Measurements from ENCODE around the gene HOXA13. TPM values are rescaled to one million over a fixed set of nuclear protein-coding genes. Genes with fewer than 3 reads are reported as not detected.

HOXA13 gene
- total RNA-seq (2014; rRNA removed; shearing (Covaris generic); ENCODE audit: low replicate concordance): 0.70 and 1.2 TPM in 2 replicates

DNA sequence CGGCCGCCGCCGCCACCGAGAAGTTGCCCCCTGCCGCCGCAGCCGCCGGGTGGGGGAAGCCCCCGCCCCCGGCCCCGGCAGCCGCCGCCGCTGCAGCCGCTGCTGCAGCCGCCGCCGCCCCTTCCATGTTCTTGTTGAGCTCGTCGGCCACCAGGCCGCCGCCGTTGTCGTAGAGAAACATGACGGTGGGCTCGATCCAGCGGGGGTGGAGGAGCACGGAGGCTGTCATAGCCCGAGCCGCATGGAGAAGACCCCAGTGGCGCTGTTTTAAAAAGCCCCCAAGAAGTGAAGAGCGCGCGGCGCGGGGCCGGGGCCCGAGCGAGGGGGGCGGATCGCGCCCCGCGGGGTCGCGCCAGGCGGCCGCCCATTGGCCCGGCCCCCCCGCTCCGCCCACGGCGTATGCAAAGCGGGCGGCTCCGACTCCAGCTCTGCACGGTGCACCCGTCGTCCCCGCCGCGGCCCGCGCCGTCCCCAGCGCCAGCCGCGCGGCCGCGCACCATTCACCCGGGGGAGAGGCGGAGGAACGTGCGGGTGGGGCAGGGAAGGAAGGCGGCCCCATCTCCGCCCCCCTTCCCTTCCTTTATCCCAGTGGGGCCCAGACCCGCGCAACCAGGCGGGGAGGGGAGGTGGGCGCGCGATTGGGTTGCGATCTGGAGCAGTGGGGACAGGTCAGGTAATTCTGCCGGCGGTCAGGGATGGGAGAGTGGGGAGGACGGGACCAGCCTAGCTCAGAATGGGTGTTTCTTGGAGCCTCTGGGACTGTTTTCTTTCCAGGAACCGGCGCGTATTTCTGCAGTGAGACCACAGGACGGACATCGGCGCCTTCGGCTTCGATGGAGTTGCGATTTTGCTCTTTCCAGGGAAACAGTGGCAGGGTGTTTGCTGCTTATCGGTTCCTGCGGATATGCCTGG, at the start of gene HOXA13:
Gene HOXA13 (minus strand): TSS at position 243 of the 912 bp plus-strand sequence. CDS start 14 bp downstream, at position 229.
- in situ Hi-C loops (cut with HindIII; ENCODE audit: low pct_unique_long_range_greater_than_20kb, low sequenced_read_pairs): no loop called here
- peak; percentile 86 for DNase-seq (ENCODE audit: low read depth)

DNA sequence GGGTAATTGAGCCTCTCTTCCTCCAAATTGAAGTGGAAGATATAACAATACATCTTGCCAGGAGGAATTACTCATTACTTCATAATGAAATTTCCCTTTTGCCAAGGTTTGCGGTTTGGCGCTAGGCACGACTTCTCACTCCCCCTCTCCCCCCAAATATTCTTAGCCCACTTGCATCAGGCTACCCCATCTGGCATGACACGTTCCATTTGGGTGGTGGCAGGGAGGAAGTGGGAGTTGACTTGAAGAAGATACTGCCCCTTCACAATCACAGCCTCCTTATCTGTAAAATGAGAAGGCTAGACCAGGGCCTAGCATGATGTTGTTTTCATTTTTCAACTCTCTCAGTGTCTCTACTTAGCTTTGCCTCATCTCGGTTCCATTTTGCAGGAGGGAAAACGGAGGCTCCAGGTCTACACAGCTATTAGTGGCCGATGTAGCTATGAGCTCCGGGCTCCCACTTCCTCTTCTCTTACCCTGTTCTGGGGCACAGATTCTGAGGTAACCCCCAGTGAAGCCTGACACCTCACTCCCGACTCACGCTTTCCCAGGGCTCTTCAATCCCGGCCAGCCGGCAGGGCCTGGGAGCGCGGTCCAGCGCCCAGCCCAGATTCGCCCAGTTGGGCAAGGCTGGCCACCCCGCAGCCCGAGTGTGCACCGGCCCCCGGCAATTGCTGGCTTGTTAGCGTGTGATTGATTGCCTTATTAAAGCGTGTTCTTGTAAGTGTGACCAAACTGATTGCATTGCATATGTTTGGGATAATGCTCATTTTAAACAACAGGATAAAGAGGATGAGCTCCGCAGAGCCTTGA, 49.2 kb upstream of the HOXA13 start:
- in situ Hi-C loops (cut with HindIII; ENCODE audit: low pct_unique_long_range_greater_than_20kb, low sequenced_read_pairs): no loop called here
- DNase-seq (ENCODE audit: low read depth): no peak

DNA sequence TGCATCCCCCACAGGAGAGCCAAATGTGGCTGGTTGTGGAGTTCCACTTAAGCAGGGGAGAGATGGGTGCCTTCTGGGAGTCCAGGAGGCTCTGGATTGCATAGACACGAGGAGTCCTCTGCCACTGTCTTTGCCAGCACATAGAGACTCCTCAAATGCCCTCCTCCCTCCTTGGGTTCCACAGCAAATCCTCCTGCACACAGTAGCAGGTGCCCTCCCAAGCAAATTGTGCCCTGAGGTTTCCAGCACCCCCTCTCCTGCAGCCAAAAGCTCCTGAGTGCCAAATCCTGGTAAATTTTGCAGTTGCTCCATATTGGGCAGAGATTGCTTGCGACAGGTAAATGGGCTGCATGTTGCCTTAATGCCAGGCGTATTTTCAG, 48.5 kb upstream of the HOXA13 start:
- in situ Hi-C loops (cut with HindIII; ENCODE audit: low pct_unique_long_range_greater_than_20kb, low sequenced_read_pairs): no loop called here
- no peak for DNase-seq (ENCODE audit: low read depth)

DNA sequence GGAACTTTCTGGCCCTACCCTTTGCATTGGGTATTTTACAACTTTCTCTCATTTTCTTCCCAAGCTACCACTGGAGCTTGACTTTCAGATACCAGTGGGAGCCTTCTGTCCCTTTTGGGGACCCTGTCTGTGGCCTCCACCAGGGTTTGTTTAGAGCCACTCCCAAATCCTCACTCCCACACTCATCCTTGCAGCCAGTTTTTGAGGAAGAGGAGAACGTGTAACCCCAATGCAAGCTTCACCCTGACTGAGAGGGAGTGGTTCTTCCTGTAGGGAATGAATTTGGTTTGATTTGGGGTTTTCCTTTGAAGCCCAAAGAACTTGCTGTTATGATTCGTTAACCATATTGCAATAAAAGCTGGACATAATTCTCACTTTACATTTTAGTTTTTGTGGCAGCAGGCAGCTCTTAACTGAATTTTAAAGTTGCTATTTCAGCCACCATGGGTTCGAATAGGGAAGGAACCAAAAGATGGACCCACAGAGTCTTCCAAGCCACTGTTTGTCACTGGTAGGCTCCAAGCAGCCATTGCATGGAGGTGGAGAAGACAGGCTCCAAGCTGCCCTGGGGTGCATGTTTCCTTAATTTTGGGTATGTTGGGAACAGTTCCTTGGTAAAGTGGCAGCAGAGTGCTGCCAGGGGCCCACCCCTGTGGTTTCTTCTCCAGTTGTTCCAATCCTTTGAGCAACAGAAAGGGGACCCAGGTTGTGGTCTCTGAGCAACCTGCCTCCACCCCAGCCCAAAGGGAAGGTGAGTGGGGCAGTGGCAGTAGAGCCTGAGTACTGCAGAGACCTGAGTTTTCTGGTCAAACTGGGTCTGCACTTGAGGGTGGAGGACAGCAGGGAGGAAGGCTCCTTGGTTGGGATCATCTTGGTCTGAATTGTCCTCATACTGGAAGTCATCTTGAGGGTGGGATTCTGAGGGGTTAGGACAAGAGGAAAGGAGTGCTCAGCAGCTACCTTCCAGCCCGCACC, 47.8 kb upstream of the HOXA13 start:
- DNase-seq (ENCODE audit: low read depth): no peak
- in situ Hi-C loops (cut with HindIII; ENCODE audit: low pct_unique_long_range_greater_than_20kb, low sequenced_read_pairs): no loop called here

DNA sequence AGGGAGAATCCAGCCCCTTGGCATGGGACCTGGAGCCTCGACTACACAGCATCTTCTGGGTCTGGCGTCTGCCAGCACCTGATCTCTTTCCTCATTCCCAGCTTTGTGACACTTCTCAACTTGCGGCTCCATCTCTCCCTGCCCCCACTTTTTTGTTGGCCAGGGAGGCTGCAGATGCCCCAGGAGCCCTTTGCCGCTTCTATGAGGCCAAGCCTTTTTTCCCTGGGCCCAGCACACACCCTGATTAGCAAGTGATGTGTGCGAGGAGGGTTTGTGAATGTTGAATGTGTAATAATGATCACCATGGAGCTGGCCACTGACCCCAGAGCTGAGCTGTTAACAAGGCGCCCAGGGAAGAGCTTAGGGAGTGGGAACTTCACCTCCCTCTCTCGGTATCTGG, 47.1 kb upstream of the HOXA13 start:
- no peak for DNase-seq (ENCODE audit: low read depth)
- in situ Hi-C loops (cut with HindIII; ENCODE audit: low pct_unique_long_range_greater_than_20kb, low sequenced_read_pairs): no loop called here

DNA sequence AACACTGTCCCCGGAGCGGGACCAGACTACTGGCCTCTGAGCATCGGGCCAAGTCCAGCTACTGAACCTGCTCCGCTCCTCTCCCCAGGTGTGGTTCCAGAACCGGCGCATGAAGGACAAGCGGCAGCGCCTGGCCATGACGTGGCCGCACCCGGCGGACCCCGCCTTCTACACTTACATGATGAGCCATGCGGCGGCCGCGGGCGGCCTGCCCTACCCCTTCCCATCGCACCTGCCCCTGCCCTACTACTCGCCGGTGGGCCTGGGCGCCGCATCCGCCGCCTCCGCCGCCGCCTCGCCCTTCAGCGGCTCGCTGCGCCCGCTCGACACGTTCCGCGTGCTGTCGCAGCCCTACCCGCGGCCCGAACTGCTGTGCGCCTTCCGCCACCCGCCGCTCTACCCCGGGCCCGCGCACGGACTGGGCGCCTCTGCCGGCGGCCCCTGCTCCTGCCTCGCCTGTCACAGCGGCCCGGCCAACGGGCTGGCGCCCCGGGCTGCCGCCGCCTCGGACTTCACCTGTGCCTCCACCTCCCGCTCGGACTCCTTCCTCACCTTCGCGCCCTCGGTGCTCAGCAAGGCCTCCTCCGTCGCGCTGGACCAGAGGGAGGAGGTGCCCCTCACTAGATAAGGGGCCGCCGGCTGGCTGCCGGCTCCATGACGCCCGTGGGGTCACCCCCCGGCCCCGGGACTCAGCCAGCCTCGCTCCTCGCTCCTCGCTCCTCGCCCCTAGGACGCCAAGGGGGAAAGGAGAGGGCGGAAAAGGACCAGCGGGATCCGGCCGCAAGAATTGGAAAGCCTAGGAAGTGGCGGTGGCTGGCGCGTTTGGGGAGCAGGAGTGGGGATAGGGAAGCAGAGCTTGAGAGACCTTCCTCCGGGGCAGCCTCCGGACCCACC, 46.2 kb upstream of the HOXA13 start:
- DNase-seq (ENCODE audit: low read depth): no peak
- in situ Hi-C loops (cut with HindIII; ENCODE audit: low pct_unique_long_range_greater_than_20kb, low sequenced_read_pairs): no loop called here

DNA sequence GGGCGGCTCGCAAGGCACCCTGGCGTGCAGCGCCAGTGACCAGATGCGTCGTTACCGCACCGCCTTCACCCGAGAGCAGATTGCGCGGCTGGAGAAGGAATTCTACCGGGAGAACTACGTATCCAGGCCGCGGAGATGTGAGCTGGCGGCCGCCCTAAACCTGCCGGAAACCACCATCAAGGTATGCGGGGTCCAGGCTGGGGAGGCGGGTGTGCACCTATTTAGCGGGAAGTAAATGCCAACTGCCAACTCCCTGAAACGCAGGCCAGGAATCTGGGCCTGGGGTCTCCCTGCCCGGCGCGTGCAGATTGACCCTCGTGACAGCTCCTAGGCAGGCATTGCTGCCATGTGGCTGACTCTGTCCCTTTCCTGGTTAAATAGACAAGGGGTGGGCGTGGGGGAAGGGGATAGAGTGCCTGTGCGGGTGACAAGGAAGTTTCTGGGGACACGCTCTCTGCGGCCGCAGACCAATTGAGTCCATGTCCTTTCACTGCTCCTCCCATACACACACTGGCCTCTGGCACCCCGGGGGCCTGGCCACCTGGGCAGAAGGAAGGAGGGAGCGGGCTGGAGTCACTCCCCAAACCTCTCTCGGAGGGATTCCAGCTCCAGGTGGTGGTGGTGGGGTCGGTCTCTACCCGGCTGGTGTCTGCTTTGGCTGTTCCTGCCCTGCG, 45.4 kb upstream of the HOXA13 start:
- in situ Hi-C loops (cut with HindIII; ENCODE audit: low pct_unique_long_range_greater_than_20kb, low sequenced_read_pairs): no loop called here
- DNase-seq (ENCODE audit: low read depth): no peak

DNA sequence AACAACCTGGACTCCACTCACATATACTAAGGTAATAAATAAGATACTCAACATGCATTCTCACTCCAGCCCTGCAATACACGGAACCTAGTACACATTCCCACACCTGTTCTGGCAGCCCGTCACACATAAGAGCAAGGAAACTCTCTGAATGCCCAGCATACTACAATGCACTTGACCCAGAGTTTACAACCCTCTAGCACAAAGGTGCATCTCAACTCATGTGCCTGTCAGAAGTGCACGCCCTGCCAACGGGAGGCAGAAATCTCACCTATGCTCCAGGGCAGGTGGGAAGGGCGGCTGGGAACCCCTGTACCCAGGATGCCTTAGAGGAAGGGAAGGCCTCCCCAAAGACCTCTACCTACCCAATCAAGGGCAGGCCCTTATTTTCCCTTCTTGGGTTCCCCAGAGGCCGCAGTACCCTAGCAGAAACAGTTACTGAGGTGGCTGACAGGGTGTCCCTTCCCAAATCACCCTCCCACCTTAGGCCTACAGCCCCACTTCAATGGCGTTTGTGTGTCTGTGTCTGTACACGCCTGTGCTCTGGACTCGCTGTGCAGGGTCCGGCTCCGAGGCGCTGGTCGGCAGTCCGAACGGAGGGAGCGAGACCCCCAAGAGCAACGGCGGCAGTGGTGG, 44.7 kb upstream of the HOXA13 start:
- no peak for DNase-seq (ENCODE audit: low read depth)
- in situ Hi-C loops (cut with HindIII; ENCODE audit: low pct_unique_long_range_greater_than_20kb, low sequenced_read_pairs): no loop called here

DNA sequence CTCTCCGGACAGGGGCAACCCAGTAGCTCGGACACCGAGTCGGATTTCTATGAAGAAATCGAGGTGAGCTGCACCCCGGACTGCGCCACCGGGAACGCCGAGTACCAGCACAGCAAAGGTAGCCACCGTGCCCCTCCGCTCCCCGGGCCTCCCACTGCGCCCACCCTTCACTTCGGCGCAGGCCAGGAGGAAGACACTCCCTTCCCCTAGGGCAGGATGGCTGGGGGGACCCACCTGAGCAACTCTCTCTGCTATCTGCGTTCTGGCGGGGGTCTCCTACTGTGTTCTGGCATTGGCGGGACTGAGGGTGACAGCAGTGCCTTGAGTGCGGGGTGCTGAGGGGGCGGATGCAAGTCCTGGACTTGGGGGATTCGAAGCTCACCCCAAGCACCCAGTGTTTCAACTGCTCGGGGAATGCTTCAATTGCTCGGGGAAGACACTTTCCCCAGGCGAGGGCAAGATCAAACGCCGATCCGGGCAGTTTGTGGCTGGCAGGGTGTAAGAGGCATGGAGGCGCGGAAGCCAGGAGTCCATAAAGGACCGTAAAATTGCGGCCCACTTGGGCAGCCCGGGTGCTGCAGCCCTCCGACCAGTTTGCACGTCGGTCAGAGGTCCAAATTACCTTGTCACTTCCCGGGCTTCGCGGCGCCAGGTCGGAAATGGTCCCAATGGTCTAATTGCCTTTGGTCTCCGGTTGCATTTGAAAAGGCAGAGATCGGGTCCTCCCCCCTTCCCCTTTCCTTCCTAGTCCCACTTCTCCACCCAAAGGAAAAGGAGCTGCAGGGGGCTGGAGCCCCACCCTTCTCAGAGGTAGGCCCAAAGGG, 43.7 kb upstream of the HOXA13 start:
- in situ Hi-C loops (cut with HindIII; ENCODE audit: low pct_unique_long_range_greater_than_20kb, low sequenced_read_pairs): no loop called here

DNA sequence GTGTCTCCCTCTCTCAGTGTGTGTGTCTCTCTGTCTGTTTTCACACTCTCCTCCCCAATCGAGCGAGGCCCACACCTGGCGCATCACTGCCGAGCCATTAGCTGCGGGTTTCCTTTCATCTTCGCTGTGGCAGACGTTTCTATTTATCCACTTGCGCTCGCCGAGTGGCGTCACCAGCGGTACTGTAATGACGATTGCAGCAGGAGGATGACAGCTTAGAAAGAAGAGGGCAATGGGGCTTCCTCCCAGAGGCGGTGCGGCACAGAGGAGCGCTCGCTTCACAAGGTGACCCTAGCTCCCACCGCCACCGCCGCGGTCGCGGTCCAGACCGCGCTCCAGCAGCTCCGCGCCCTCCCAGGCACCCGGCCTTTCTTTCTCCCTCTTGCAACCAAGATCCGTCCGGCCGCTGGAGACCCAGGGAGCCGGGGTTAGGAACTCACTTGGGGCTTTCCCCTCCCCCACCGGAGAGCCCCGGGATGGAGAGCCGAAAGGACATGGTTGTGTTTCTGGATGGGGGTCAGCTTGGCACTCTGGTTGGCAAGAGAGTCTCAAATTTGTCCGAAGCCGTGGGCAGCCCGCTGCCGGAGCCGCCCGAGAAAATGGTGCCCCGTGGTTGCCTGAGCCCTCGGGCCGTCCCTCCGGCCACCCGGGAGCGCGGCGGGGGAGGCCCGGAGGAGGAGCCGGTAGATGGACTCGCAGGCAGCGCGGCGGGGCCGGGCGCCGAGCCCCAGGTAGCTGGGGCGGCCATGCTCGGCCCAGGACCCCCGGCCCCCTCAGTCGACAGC, 42.9 kb upstream of the HOXA13 start, which contains the start of gene EVX1:
Gene EVX1 (plus strand): TSS at position 248 of the 785 bp plus-strand sequence. CDS start 229 bp downstream, at position 477.
- DNase-seq (ENCODE audit: low read depth): no peak
- in situ Hi-C loops (cut with HindIII; ENCODE audit: low pct_unique_long_range_greater_than_20kb, low sequenced_read_pairs): no loop called here

More for the DNA sequence above, 43.7 kb upstream of the HOXA13 start:
- no peak for DNase-seq (ENCODE audit: low read depth)

DNA sequence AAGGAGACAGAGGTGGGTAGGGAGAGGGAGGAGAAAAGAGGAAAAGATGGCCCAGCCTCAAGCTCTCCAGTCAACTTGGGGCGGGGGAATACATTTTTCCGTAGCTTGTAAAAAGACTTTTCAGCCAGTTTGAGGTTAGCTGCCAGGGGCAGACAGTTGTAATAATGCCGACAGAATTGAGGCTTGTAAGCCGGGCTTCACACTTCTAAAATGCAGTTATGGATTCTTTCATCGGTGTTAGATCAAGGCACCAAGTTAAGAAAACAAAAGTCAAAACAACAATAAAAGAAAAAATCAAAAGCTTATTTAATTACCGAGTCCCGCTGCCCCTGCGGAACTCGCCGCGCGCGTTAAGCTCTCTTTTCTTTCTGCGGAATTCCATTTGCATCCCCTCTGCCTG, 42.3 kb upstream of the HOXA13 start:
- in situ Hi-C loops (cut with HindIII; ENCODE audit: low pct_unique_long_range_greater_than_20kb, low sequenced_read_pairs): no loop called here
- DNase-seq (ENCODE audit: low read depth): no peak

DNA sequence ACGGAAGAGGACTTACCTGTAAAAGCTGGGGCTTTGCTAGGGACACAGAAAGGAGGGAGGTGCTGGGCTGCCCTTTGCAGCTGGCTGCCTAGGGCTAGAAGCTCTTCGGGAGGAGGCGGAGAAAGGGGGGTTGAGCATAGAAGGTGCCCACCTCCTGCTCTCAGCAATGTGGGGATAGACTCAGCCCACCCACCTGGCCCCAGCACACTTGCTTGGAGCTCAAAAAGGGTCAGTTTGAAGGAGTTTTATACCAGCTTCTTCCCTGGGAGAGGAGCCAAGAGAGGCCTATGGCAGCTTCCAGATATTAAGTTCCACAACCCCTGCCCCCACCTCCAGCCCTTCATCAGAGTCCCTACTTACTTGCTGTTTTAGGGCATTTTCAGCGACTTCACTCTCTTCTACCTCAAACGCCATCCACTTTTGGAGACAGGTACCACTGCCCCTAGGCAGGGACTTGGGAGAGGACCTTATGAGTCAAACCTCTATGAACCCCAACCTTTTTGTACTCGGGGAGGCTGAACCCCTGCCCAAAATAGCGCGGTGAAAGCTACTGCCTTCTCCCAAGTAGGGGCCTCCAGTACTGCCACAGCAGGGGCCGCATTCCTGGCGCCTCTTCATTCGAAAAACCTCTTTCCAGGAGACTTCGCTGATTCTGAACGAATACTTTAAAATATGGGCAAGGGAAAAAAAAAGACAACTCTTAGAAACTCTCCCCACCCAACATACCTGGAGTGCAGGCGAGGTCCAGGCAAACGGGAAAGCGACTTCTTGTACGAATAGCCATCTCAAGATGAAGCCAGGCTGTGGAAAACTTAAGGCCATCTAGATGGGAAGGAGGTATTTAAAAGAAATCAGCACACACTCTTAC, 41.5 kb upstream of the HOXA13 start:
- no peak for DNase-seq (ENCODE audit: low read depth)
- in situ Hi-C loops (cut with HindIII; ENCODE audit: low pct_unique_long_range_greater_than_20kb, low sequenced_read_pairs): no loop called here

DNA sequence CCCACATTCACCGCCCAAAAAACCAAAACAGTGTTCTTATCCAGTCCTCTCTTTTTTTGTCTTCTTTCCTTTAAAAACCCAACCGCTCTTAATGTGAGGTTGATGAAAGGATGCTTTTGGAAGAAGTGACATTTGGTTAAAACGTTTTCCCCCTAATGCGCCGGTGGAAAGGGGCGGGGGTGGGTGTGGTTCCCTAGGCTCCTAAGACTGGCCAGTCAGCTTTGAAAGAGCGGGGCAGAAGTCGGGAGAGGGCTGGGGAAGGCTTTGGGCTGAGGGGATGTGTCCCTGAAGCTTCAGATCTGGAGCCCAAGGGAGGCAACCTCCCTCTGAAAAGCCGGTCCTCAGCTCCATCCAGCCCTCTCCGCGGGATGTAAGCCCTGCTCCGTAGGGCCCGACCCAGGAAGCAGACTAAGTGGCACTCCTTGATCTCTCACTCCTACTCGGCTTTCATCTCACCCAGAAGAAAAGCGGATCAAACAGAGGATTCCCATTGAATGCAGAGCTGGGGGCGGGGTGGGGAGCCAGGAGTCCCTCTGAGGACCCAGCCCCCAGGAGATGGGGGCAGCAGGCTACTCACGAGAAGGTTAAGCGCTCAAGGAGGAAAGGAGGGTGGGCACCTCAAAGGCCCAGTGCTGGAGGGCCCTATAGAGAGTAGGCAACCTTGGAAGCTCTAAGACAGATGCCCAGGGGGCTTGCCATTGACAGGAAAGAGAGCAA, 40.3 kb upstream of the HOXA13 start:
- in situ Hi-C loops (cut with HindIII; ENCODE audit: low pct_unique_long_range_greater_than_20kb, low sequenced_read_pairs): no loop called here
- no peak for DNase-seq (ENCODE audit: low read depth)
